Measurements from ENCODE around the gene CDH22.

DNA sequence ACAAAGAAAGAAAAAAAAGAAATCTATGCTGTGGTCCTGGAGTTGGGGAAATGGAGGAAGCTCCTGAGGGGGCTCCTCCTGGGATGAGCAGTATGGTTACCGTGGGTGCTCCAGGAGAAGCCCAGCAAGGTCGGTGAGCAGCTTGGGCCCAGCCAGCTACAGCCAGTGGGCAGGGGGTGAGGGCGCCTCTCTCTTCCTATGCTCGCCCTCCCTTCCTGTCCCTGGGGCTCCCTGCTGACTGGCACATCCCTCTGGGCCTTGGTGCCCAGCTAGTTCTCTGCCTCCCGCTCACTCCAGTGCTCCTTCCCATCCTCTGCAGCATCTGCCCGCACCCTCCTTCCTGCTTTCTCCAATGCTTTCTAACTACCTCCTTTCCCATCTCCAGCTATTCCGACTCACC, 173.6 kb downstream of the CDH22 start:
- TF ChIP-seq FOXA1 (IDR thresholded peaks at IDR 0.05) (no peak), PKNOX1 (IDR thresholded peaks at IDR 0.05) (no peak), LEF1 (IDR thresholded peaks at IDR 0.05; ENCODE audit: borderline replicate concordance) (no peak), BHLHE40 (IDR thresholded peaks at IDR 0.05; ENCODE audit: borderline replicate concordance) (no peak), NFRKB (IDR thresholded peaks at IDR 0.05) (no peak), SP1 (IDR thresholded peaks at IDR 0.05) (no peak), SUZ12 (IDR thresholded peaks at IDR 0.05) (no peak), FOXK2 (IDR thresholded peaks at IDR 0.05) (no peak), ZNF384 (IDR thresholded peaks at IDR 0.05) (no peak), ELF4 (IDR thresholded peaks at IDR 0.05) (no peak), TARDBP (IDR thresholded peaks at IDR 0.05) (no peak)
